Caco-2 (cell line): ENCODE measurements around the gene IGF1. TPM values are rescaled to one million over a fixed set of nuclear protein-coding genes. Genes with fewer than 3 reads are reported as not detected.

Experiments
- BruUV-seq: library from RNA; stranded (reverse); fragments of 400-500 nt; replicated peaks from 2 replicates; lab custom pipeline; 2021; lab: Mats Ljungman, UMichigan
- CTCF ChIA-PET: fragments of 300-600 bp; sonication (Branson Sonifier 250); formaldehyde crosslinking; loops from one replicate; lab custom pipeline; 2022; ENCODE audit warnings: antibody characterized with exemption; lab: Charles Lee
- POLR2A ChIA-PET: fragments of 300-600 bp; sonication (Branson Sonifier 250); formaldehyde crosslinking; loops from one replicate; lab custom pipeline; 2022; ENCODE audit warnings: antibody characterized with exemption; lab: Charles Lee
- DNase-seq, 2 experiments: peaks; one replicate each; pipeline versions ENCODE4 v3.0.0 to v3.0.0-alpha.2; 2020 to 2022
- H3K27me3 ChIP-seq: replicated peaks from 2 replicates; pipeline ENCODE4 v1.6.0; 2011; ENCODE audit warnings: low read length; ENCODE audit not compliant: control insufficient read depth, insufficient read depth
- H3K36me3 ChIP-seq: 2 replicates; pipeline ENCODE4 v1.5.1; 2011; ENCODE audit warnings: low read length; ENCODE audit not compliant: control insufficient read depth, insufficient read depth
- H3K4me1 ChIP-seq: fragments of 250-450 bp; sonication (Bioruptor Pico); 2 replicates; pipeline ENCODE4 v1.5.1; 2020; ENCODE audit warnings: mild to moderate bottlenecking
- H3K4me3 ChIP-seq: 2 replicates; pipeline ENCODE4 v1.5.1; 2011; ENCODE audit warnings: low read depth, mild to moderate bottlenecking, control low read depth, low read length
- H3K9me3 ChIP-seq: fragments of 250-450 bp; sonication (Bioruptor Pico); 2 replicates; pipeline ENCODE4 v1.5.1; 2020; ENCODE audit warnings: mild to moderate bottlenecking, moderate library complexity
- H3K27ac Mint-ChIP-seq: one replicate; pipeline ENCODE4 v1.8.0; 2022; ENCODE audit warnings: mixed read lengths; ENCODE audit not compliant: unreplicated experiment
- H3K27me3 Mint-ChIP-seq: one replicate; pipeline ENCODE4 v1.8.0; 2022; ENCODE audit warnings: mixed read lengths; ENCODE audit not compliant: insufficient read depth, unreplicated experiment
- H3K36me3 Mint-ChIP-seq: one replicate; pipeline ENCODE4 v1.8.0; 2022; ENCODE audit warnings: mild to moderate bottlenecking, mixed read lengths; ENCODE audit not compliant: insufficient read depth, unreplicated experiment
- H3K4me1 Mint-ChIP-seq: one replicate; pipeline ENCODE4 v1.8.0; 2022; ENCODE audit warnings: low read depth, mixed read lengths; ENCODE audit not compliant: unreplicated experiment
- H3K4me3 Mint-ChIP-seq: one replicate; pipeline ENCODE4 v1.8.0; 2022; ENCODE audit warnings: mild to moderate bottlenecking, moderate library complexity, mixed read lengths; ENCODE audit not compliant: unreplicated experiment
- H3K9me3 Mint-ChIP-seq: one replicate; pipeline ENCODE4 v1.8.0; 2022; ENCODE audit warnings: mixed read lengths; ENCODE audit not compliant: unreplicated experiment
- CTCF ChIP-seq, 2 experiments: fragments of 200-600 bp in 1 of 2; IDR thresholded peaks; 1 replicate in 1 of 2; 2 replicates in 1 of 2; pipeline versions ENCODE4 v1.5.1 to v1.8.0; 2011 to 2022; ENCODE audit warnings: antibody characterized with exemption in 1 of 2, control low read depth in 1 of 2, inconsistent platforms in 1 of 2, low read depth in 1 of 2, low read length in 1 of 2, mild to moderate bottlenecking in 1 of 2, moderate library complexity in 1 of 2; ENCODE audit not compliant: insufficient read depth in 1 of 2, severe bottlenecking in 1 of 2, unreplicated experiment in 1 of 2
- intact Hi-C: fragments of 100-400 bp; cut with micrococcal nuclease; formaldehyde crosslinking; loops from one replicate; pipeline ENCODE4 v1.10.0; 2022; ENCODE audit not compliant: unreplicated experiment
- total RNA-seq: library from RNA; stranded (reverse); gene quantifications from 2 replicates; pipeline ENCODE4 v1.2.3, GENCODE V29; 2022

Gene IGF1
- total RNA-seq, 1 experiment from 2014 or later, result 2.3 TPM

- BruUV-seq, result no TSS peak
- intact Hi-C loops, result no loop called here
- Histone ChIP-seq H3K4me3 (no peak overlapping the region), H3K4me1 (no peaks in the 10 kb centered on the region), H3K9me3 (no peaks in the 10 kb centered on the region), H3K27me3 (no peaks in the 10 kb centered on the region), H3K36me3 (no peaks in the 10 kb centered on the region)
- H3K27me3 Mint-ChIP-seq, result no peaks in the 10 kb centered on the region
- ChIA-PET POLR2A (no interaction called here), CTCF (no interaction called here)
- H3K27ac Mint-ChIP-seq, result no peak overlapping the region
- no peaks in the 10 kb centered on the region for H3K4me1 Mint-ChIP-seq
- no peaks in the 10 kb centered on the region for H3K9me3 Mint-ChIP-seq
- no peak for DNase-seq
- no peak for TF ChIP-seq CTCF (IDR thresholded peaks at IDR 0.05; ENCODE audit: insufficient read depth in 1 of 2, low read depth in 1 of 2, low read length in 1 of 2, severe bottlenecking in 1 of 2, unreplicated experiment in 1 of 2)
- H3K36me3 Mint-ChIP-seq, result no peaks in the 10 kb centered on the region
- no peak overlapping the region for H3K4me3 Mint-ChIP-seq
Measured at GRCh38 chr12:102401087-102401486, 79.3 kb downstream of the IGF1 start.

- Histone ChIP-seq H3K4me1 (peaks cover 2% of the 10 kb centered on the region), H3K4me3 (no peak overlapping the region), H3K9me3 (no peaks in the 10 kb centered on the region), H3K36me3 (no peaks in the 10 kb centered on the region), H3K27me3 (no peaks in the 10 kb centered on the region)
- CTCF ChIA-PET, result no interaction called here
- no peak for TF ChIP-seq CTCF (IDR thresholded peaks at IDR 0.05; ENCODE audit: insufficient read depth in 1 of 2, low read depth in 1 of 2, low read length in 1 of 2, severe bottlenecking in 1 of 2, unreplicated experiment in 1 of 2)
- no peaks in the 10 kb centered on the region for H3K27me3 Mint-ChIP-seq
- no peaks in the 10 kb centered on the region for H3K9me3 Mint-ChIP-seq
- H3K27ac Mint-ChIP-seq, result no peak overlapping the region
- intact Hi-C loops, result no loop called here
- no TSS peak for BruUV-seq
- POLR2A ChIA-PET, result no interaction called here
- peaks cover 5% of the 10 kb centered on the region for H3K4me1 Mint-ChIP-seq
- DNase-seq, result no peak
- H3K4me3 Mint-ChIP-seq, result no peak overlapping the region
- no peaks in the 10 kb centered on the region for H3K36me3 Mint-ChIP-seq
Measured at GRCh38 chr12:102399653-102400052, 80.7 kb downstream of the IGF1 start.

GRCh38 chr12:102396276-102396675 lies 84.1 kb downstream of the IGF1 start:
- Histone ChIP-seq H3K4me1 (peaks cover 12% of the 10 kb centered on the region), H3K27me3 (no peaks in the 10 kb centered on the region), H3K36me3 (no peaks in the 10 kb centered on the region), H3K4me3 (no peak overlapping the region), H3K9me3 (no peaks in the 10 kb centered on the region)
- intact Hi-C loops, result no loop called here
- Mint-ChIP-seq H3K36me3 (no peaks in the 10 kb centered on the region), H3K4me3 (no peak overlapping the region), H3K4me1 (peaks cover 15% of the 10 kb centered on the region), H3K9me3 (no peaks in the 10 kb centered on the region), H3K27ac (no peak overlapping the region), H3K27me3 (no peaks in the 10 kb centered on the region)
- POLR2A ChIA-PET, result no interaction called here
- CTCF ChIA-PET, result no interaction called here
- DNase-seq, result no peak
- no peak for TF ChIP-seq CTCF (IDR thresholded peaks at IDR 0.05; ENCODE audit: insufficient read depth in 1 of 2, low read depth in 1 of 2, low read length in 1 of 2, severe bottlenecking in 1 of 2, unreplicated experiment in 1 of 2)
- BruUV-seq, result no TSS peak
